GM12872 (cell line): ENCODE data around the gene CARMIL1.

Experiments used
- CTCF ChIP-seq: IDR thresholded peaks from 3 replicates; pipeline ENCODE4 v1.5.1; 2011; ENCODE audit warnings: low read depth, mild to moderate bottlenecking, low read length, moderate library complexity; ENCODE audit not compliant: insufficient read depth

CARMIL1 gene

GRCh38 chr6:25555188-25555587, 276.0 kb downstream of the CARMIL1 start:
- TF ChIP-seq CTCF, result no peak

GRCh38 chr6:25556516-25556915, 277.3 kb downstream of the CARMIL1 start:
- TF ChIP-seq CTCF, result peak; percentile 85

GRCh38 chr6:25558155-25558817, 279.1 kb downstream of the CARMIL1 start:
- TF ChIP-seq CTCF, result no peak

GRCh38 chr6:25560865-25561264, 281.7 kb downstream of the CARMIL1 start:
- no peak for TF ChIP-seq CTCF

- TF ChIP-seq CTCF, result no peak
These were observed 285.8 kb downstream of the CARMIL1 start for GRCh38 chr6:25564943-25565342.

GRCh38 chr6:25570578-25570977, 291.4 kb downstream of the CARMIL1 start:
- TF ChIP-seq CTCF, result no peak

GRCh38 chr6:25576919-25577318, 297.7 kb downstream of the CARMIL1 start:
- TF ChIP-seq CTCF, result no peak

- no peak for TF ChIP-seq CTCF
These were observed 299.4 kb downstream of the CARMIL1 start for GRCh38 chr6:25578538-25578937.
